Measurements from ENCODE around the gene SAMD4B. TPM values are rescaled to one million over a fixed set of nuclear protein-coding genes. Genes with fewer than 3 reads are reported as not detected.
"Not testable (repeated sequence)": the region's sequence is repeated elsewhere in the genome, so short reads cannot be mapped to it uniquely, and the experiment has no call there.

Gene SAMD4B
- 59.3 and 63.7 TPM in 2 replicates for polyA plus RNA-seq (2014; cell fraction: cytosol; rRNA removed)
- polyA plus RNA-seq (2014; cell fraction: nucleus; rRNA removed) = 22.7 and 55.0 TPM in 2 replicates

- peak; percentile 96 for DNase-seq (ENCODE audit: low spot score)
Measured at GRCh38 chr19:39341719-39342604, at the start of gene SAMD4B. Gene SAMD4B, plus strand, starts transcription at chr19:39342421. Its CDS starts 14,473 bp downstream, at chr19:39356894.

- DNase-seq (ENCODE audit: low spot score) = no peak
Measured at GRCh38 chr19:39293394-39293793, 48.8 kb upstream of the SAMD4B start.

- no peak for DNase-seq (ENCODE audit: low spot score)
Measured at GRCh38 chr19:39296055-39296645, 46.1 kb upstream of the SAMD4B start, which contains the start of gene IFNL1. Gene IFNL1, plus strand, starts transcription at chr19:39296407. Its CDS starts 15 bp downstream, at chr19:39296422.

GRCh38 chr19:39296906-39297305 is 45.3 kb upstream of the SAMD4B start:
- DNase-seq (ENCODE audit: low spot score) = no peak

- DNase-seq (ENCODE audit: low spot score) = no peak
Measured at GRCh38 chr19:39297931-39298634, 44.1 kb upstream of the SAMD4B start.

GRCh38 chr19:39299404-39299803 is 42.8 kb upstream of the SAMD4B start:
- DNase-seq (ENCODE audit: low spot score) = no peak

GRCh38 chr19:39299832-39300231 is 42.4 kb upstream of the SAMD4B start:
- DNase-seq (ENCODE audit: low spot score) = no peak

- DNase-seq (ENCODE audit: low spot score) = no peak
Measured at GRCh38 chr19:39301021-39301420, 41.2 kb upstream of the SAMD4B start.

- DNase-seq (ENCODE audit: low spot score) = no peak
Measured at GRCh38 chr19:39301562-39301961, 40.7 kb upstream of the SAMD4B start.

GRCh38 chr19:39303373-39304184 is 38.6 kb upstream of the SAMD4B start:
- DNase-seq (ENCODE audit: low spot score) = no peak

- DNase-seq (ENCODE audit: low spot score) = no peak
Measured at GRCh38 chr19:39304185-39304513, 38.1 kb upstream of the SAMD4B start.

GRCh38 chr19:39304701-39305571 is 37.3 kb upstream of the SAMD4B start:
- DNase-seq (ENCODE audit: low spot score) = no peak

- no peak for DNase-seq (ENCODE audit: low spot score)
Measured at GRCh38 chr19:39306075-39306474, 36.1 kb upstream of the SAMD4B start.

- no peak for DNase-seq (ENCODE audit: low spot score)
Measured at GRCh38 chr19:39307046-39307821, 35.0 kb upstream of the SAMD4B start.

- DNase-seq (ENCODE audit: low spot score) = no peak
Measured at GRCh38 chr19:39307822-39308530, 34.2 kb upstream of the SAMD4B start.

GRCh38 chr19:39308531-39309304 is 33.5 kb upstream of the SAMD4B start:
- no peak for DNase-seq (ENCODE audit: low spot score)

GRCh38 chr19:39309305-39309670 is 32.9 kb upstream of the SAMD4B start:
- not testable (repeated sequence) for DNase-seq (ENCODE audit: low spot score)
